GM18511 (cell line): ENCODE measurements around the gene EXD3.
A peak's percentile ranks its signal among the peaks of the same experiment; 100 is the strongest.
"Not testable (repeated sequence)": the region's sequence is repeated elsewhere in the genome, so short reads cannot be mapped to it uniquely, and the experiment has no call there.

Experiments used
- ATAC-seq: cut with Tn5 transposase; IDR thresholded peaks from one replicate; pipeline ENCODE4 v1.9.1; 2021; ENCODE audit warnings: mild to moderate bottlenecking, moderate library complexity; ENCODE audit not compliant: unreplicated experiment

EXD3 gene

GRCh38 chr9:137422604-137423513 is at the start of gene EXD3, which contains the start of gene NOXA1:
TSS of gene EXD3 (minus strand) at chr9:137423162. CDS start at chr9:137395357, 27,805 bp downstream.
TSS of gene NOXA1 (plus strand) at chr9:137423393. CDS start at chr9:137423530, 137 bp downstream.
- ATAC-seq, result peak; percentile 85

DNA sequence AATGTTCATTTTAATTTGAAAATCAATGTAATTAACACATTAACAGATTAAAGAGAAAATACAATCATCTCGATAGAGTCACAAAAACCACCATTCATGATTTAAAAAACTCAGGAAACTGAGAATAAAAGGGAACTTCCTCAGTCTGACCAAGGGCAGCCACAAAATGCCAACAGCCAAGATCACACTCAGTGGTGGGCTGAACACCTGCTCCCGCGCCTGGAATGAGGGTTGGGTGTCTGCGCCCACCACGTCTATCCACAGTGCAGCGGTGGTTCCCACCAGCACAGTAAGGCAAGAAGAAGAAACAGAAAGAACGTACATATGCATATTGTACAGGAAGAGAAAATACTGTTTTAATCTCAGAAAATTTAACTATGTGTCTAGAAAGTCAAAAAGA is 47.8 kb upstream of the EXD3 start:
- ATAC-seq, result no peak

GRCh38 chr9:137467896-137468295 is 44.9 kb upstream of the EXD3 start:
- no peak for ATAC-seq

DNA sequence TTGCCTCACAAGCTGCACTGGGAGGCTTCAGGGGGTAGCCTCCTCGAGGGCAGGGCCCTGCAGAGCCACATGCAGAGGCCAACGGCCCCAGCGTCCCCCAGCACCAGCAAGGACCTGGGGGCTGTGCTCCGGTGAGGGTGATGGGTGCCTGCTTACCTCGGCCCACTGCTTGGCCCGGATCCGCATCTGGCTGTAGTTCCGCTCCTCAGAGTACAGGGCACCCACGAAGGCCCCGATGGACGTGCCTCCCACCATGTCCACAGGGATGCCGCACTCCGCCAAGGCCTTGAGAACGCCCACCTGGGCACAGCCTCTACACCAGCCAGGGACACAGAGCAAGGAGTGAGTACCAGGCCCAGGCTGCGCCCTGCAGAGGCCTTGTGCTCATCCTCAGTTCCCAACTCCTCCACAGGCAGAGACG is 44.2 kb upstream of the EXD3 start:
- no peak for ATAC-seq

DNA sequence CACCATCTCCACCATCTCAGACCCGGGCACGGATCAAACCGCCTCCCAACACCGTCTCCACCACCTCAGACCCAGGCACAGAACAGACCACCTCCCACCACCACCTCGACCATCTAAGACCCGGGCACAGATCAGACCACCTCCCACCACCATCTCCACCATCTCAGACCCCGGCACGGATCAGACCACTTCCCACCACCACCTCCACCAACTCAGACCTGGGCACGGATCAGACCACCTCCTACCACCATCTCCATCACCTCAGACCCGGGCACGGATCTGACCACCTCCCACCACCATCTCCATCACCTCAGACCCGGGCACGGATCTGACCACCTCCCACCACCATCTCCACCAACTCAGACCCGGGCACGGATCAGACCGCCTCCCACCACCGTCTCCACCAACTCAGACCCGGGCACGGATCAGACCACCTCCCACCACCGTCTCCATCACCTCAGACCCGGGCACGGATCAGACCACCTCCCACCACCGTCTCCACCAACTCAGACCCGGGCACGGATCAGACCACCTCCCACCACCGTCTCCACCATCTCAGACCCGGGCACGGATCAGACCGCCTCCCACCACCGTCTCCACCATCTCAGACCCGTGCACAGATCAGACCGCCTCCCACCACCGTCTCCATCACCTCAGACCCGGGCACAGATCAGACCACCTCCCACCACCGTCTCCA is 43.6 kb upstream of the EXD3 start:
- ATAC-seq, result not testable (repeated sequence)

DNA sequence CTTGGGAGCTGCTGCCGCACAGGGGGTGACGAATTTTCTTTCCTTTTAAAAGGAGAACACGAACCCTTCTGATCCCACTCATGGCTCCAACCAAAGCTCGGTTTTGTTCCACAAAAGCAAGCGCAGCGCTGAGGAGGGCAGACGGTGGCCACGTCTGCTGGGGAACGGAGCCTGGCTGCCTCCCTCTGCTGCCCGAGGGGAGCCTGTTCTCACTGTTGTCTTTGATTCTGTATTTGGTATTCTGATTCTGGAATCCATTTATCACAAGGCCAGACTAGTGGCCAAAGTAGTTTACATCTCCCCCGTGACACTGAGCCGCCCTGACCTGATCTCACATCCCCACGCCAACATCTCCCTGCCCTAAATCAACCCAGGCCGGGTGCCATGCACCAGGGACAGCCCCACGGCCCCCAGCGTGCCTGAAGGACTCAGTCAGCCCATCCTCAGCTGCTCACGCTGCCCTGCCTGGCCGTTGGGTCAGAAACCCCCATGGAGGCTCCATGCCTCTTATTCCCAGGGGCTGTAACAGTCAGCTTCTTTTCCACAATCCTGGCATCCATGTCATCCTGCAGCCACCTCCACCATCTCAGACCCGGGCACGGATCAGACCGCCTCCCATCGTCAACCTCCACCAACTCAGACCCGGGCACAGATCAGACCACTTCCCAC is 42.9 kb upstream of the EXD3 start:
- ATAC-seq, result no peak

GRCh38 chr9:137465000-137465719 is 42.2 kb upstream of the EXD3 start:
- ATAC-seq, result no peak

GRCh38 chr9:137464291-137464999 is 41.5 kb upstream of the EXD3 start:
- no peak for ATAC-seq

GRCh38 chr9:137463931-137464290 is 40.9 kb upstream of the EXD3 start:
- ATAC-seq, result no peak

DNA sequence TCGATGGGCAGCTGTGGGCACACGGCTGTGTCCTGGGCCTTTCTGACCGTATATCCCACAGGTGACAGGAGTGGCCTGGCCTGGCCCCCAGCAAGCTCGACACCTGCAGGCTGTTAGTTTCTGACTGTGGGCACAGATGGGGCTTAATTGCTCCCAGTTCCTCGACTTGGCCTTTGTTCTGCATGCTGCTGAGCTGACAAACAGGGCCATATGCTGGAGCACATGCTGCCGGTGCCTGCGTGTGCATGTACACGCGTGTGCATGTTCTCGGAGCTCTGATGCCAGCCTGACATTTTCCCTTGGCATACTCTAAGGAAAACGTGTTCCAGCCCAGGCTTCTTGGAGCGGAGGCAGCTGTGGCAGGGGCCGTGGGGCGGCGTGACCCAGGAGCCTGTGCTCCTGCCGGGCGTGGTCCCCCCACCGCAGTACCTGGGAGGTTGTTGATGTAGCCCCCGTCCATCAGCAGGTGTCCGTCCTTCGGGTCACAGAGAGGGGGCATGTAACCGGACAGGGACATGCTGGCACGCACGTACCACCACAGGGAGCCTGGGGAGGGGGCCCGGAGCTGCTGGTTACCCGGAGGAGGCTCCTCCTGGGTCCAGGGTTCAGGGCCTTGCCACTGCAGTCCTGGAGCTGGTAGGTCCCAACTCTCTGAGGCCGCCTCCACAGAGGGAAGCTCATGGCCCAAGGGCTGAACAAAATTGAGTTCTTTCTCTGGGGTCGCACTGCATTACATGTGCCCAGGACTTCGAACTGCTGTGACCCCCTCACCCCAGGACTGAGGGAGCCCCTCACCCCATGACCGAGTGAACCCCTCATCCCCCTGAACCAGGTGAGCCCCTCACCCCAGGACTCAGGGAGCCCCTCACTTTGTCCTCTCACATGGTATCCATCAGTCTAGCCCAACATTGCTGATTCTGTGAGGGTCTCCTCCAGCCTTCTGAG is 40.3 kb upstream of the EXD3 start:
- no peak for ATAC-seq

DNA sequence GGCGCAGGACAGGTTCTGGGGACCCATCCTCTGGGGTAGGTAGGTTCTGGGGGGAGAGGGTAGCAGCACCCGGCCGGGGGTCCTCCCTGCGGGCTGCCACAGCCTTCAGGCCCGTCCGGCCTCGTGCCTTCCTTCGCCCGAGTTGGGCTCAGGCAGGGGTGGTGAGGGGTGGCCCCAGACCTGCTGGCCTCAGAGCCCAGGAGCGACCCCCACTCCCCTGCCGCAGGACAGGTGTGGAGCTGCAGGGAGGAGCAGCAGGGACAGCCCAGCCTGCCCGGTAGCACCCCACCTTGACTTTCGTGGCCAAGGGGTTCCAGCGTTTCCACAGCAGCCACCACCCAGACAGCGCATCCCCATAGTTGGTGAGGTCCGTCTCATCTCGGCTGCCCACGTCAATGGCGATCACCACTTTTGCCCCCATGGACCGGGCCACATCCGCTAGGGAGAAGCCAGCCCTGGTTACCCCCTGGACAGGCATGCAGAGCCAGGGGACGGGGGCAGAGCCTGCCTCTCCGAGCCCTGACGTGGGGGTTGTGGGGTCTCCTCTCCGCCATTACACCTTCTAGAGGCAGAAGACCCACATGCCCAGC is 39.5 kb upstream of the EXD3 start:
- ATAC-seq, result no peak

DNA sequence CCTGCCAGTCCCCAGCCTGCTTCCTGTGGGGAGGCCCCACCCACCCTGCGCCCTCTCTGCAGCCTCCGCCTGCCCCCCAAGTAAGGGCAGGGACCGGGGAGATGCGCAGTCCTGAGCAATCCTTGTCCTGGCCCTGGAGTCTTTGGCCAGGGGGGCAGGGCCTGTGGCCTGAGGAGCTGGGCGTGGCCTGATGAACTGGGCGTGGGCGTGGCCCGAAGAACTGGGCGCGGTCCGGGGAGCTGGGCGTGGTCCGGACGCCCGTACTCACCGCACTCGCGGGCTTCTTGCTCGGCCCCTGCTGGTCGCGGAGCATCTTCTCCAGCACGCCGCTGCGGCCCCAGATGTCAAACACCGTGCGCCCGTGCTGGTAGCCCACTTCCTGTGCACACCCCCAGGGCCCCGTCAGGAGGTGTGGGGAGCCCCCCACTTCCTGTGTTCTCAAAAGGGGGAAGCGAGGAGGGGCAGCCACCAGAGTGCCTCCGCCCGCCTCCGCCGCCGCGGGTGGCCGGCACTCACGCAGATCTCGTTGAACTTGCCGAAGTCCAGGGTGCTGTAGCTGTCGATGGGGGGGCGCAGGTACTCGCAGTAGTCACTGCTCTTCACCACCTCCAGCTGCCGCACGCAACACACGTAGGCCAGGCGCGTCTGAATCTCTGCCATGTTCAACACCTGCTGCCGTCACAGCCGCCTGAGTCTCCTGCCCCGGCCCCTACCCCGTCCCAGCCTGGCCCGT is 38.9 kb upstream of the EXD3 start:
- ATAC-seq, result peak; percentile 52

GRCh38 chr9:137461316-137461662 is 38.3 kb upstream of the EXD3 start:
- ATAC-seq, result no peak

DNA sequence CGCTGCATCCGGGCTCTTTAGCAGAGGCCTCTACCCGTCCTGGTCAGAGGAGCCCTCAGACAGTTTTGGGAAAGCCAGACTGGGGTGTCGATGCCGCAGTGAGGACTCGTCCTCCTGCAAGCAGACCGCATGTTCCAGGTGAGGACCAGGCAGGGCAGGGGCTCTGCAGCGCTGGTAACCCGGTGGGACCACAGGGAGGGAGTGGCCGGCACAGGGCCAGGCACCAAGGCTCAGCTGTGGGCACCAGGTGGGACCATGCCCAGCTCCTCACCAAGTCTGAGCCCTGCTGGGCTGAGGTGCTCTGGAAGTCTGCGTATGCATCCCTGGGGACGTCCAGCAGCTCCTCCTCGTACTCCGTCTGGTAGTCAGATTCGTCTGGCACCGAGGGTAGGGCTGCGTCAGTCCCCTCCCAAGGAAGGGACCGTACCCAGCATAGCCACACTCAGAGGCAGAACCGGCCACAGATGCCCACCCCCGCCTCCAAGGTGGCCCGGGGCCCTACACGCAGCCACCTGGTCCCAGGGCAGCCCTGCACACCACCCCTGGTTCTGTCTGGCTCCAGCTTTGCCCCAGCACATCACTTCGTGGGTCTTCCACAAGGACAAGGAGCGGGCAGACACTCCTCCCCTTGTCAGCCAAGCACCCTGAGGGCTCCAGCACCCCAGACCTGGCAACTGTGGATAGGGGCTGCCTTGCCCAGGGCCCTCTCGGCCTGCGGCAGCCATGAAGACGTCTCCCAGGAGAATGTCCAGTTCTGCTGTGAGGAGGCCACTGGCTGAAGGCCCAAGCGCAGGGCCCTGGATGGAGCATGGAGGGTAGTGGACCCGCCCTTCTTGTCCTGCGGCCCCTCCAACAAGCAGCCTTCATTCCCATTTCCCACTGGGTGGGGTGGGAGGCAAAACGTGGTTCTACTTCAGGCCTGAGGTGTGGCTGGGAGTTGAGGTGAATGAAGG is 37.7 kb upstream of the EXD3 start:
- ATAC-seq, result no peak

- ATAC-seq, result no peak
Measured at GRCh38 chr9:137459601-137460362, 36.8 kb upstream of the EXD3 start.

GRCh38 chr9:137459152-137459600 is 36.2 kb upstream of the EXD3 start, which contains the start of gene NSMF:
TSS of gene NSMF (minus strand) at chr9:137459334. CDS start at chr9:137459102, 232 bp downstream.
- peak; percentile 61 for ATAC-seq
